ENCODE measurements around the gene POU2F3.

The POU2F3 gene

DNA sequence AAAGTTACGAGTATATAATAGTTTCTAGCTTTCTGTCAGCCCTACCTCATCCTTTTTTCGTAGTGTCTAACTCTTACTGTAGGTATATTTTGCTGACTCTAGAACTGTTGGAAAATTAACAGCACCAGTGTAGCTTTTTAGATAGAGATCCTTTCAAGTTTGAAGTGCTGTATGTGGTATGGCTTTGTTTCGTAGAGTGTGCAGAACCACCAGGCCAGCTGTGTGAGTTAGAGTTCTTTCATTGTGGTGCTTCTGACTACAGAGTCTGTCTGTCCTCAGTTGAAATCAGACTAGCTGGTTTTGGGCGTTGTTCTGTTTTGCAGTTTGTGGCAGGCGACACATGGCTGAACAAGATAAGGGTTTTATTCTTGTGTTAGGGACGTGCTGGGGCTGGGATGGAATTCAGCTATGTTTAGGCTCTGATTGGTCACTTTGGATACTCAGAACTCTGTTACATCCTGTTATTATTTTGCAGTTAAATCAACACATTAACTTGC, 99.5 kb downstream of the POU2F3 start:
- no peak for DNase-seq (ENCODE audit: low spot score)

DNA sequence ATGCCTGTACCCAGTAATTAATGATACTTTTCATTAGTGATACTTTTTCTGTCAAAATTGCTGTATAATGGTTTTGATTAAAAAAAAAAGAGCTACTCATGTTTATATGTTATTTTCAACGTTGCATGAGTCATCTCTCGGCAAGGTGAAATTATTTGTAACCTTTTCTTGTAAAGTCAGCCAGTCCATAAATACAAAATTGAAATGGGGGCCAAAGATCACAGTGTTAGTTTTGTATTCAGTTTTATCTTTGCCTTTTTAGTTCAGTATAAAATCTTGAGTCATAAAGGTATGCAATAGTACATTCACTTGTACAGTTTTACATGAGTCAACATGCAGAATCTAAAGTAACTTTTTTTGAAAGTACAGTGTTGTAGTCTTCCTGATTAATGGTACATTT, 100.6 kb downstream of the POU2F3 start:
- DNase-seq (ENCODE audit: low spot score): no peak

DNA sequence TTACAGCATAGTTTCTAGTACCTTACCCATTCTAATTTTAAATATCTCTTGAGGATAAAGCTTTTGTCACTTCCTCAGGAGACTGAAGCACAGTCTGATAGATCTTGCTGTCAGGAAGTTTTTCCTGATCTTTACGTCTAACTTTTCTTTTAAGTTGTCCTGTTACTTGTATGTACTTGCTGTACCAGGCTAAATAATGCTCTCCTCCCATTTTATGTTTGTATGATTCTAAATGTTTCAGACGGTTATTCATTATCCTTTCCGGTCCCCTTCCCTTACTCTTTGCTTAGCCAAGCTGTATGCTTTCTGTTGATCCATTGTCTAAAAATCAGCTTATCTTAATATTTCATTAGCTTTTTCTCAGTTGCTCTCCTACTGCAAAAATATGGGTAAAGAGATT, 102.3 kb downstream of the POU2F3 start:
- no peak for DNase-seq (ENCODE audit: low spot score)

DNA sequence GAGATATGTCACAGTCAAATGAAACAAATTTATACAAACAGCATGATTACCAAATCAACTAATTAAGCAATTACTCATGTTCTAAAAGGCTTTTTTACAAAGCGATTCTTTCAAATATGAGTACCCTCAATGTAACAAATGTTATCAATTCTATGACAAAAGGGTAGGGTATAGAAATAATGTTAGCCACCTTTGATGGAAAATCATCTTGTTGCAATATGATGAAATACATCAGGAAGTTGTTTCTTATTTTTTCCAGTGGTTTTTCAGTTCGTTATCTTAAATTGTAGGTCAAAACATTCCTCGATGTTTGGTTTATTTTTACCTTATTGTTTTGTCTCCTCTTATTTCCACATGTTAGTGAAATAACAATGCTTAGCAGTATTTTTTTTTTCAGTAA, 102.7 kb downstream of the POU2F3 start:
- DNase-seq (ENCODE audit: low spot score): no peak

DNA sequence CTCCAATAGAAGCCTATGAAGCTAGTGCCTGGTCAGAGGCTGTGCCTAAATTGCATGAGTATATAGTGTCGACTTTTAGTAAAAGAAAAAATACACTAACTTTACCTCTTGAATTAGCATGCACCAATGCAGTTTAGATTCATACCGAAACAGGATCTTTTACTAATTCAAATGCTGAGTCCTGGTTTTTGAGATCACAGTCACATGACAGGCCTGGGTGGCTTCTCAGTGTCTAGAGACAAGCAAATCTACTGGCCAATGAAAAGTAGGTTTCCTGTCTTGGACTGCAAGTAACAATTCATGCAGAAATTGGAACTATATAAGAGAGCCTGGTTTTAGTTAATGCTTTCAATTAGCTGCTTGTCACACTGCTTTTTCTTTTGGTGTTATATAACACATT, 103.5 kb downstream of the POU2F3 start:
- DNase-seq (ENCODE audit: low spot score): no peak

DNA sequence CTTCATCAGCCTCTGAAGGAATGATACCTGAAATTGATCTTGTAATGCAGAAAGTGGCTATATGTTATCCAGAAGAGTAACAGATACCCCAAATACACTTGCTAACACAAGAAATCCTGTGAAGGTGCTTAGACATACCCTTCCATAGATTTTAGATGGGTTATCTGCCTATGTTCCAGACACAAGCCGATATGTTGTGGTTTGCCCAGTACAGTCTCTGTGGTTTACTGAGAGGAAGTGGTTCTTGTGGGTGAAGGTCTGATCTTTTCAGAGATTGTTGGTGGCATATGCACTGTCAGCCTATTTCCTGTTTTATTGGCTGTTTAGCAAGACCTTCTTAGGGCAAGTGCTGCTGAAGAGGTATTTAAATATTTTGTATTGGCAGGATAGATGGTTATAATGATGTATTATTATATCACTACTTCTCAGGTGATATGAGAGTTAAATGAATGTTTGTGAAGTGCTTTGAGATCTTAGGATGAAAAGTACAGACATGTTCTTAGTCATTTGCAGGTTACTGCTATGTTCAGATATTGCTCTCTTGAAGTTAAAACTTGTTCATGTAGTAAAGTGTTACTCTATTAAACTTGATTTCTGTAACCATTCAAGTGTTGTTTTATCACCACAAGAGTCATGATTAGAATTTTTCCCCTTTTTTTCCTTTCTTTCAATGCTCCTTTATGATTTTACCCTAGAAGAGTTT, 104.5 kb downstream of the POU2F3 start:
- no peak for DNase-seq (ENCODE audit: low spot score)

DNA sequence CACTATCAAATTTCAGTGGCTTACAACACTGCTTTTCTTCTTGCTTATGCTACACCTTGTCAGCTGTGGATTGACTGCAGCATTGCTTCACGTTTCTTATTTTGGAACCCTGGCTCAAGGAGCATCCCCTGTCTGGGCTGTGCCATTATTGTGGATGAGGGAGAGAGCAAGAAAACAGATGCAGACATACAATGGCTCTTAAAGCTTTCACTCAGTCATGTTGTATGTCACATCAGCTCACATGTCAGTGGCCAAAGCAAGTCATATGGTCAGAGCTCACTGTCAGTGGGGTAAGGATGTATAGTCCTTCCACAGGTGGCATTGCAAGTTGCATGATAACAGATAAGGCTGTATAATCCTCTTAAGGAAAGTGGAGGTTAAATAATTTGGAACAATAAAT, 106.3 kb downstream of the POU2F3 start:
- no peak for DNase-seq (ENCODE audit: low spot score)

DNA sequence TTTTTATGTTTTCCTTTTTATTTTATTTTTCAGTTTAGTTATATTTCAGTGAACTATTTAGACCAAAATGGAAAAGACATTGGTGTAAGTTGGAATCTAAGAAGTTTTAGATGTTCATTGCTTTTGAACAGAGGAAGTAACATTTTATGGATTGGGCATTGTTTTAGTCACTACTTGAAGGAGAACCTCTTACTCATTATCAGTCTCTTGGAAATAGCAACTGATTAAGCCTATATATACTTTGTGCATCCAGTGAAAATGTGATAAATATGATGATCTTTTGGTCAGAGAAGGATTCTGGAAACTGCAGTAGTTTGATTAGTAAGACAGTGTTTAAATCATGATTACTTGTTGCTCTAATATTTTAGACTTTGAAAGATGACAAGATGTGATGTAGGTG, 110.7 kb downstream of the POU2F3 start:
- DNase-seq (ENCODE audit: low spot score): no peak

DNA sequence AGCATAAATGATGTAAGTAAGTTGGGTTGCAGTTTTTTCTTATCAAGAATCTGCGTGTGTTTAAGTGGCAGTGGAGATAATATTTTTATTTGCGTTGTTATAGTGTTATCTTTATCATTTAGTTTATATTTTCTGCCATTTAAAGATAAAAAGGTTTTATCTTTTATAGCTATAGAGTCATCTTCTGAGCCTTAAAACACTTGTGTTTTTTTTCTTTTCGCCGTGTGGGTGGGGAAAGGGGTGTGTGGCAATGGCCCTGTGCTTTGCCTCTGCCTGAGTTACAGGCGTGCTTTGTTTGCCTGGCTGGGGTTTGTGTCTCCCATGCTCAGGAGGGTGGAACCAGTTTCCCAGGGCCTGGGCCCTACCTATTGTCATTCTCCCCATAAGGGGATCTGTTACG, 112.5 kb downstream of the POU2F3 start:
- no peak for DNase-seq (ENCODE audit: low spot score)

DNA sequence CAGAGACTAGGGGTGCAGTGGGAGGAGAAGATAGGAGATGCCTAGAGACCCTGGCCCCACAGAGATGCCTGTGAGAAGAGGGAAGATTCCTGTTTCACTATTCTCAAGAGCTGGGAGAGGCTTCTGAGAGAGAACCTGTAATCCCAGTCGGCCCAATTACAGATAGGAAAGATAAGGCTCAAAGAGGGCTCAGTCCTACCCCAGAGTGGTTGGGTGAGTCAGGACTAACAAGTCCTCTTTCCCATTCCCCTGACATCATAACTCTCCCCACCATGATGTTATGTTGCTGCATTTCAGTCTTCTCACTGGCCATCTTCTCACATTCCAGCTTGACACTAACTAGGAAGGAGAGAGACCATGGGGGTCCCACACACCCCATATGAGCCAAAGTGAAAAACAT, 114.1 kb downstream of the POU2F3 start:
- DNase-seq (ENCODE audit: low spot score): no peak

GRCh38 chr11:120354779-120355178, 114.8 kb downstream of the POU2F3 start:
- DNase-seq (ENCODE audit: low spot score): no peak

- DNase-seq (ENCODE audit: low spot score): no peak
These were observed 117.7 kb downstream of the POU2F3 start for GRCh38 chr11:120357620-120358019.

- no peak for DNase-seq (ENCODE audit: low spot score)
These were observed 118.8 kb downstream of the POU2F3 start for GRCh38 chr11:120358729-120359128.

DNA sequence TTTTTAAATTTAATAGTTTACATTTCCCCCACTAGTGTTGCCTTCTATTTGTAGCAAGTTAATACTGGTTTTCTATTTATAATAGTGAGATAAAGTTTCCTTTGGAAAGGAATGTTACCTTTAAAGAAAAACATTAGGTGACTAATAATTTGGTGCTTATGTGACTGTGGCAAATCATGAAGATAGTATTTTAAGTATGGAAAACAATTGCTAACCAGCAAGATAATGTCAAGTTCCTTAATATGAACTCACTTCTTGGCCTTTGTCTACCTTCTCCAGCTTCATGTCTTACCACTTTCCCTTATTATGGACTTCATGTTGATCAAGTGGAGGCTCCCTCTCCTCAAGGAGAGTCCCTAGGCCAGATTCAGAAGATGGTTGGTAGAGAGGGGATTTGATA, 123.5 kb downstream of the POU2F3 start:
- DNase-seq (ENCODE audit: low spot score): no peak

- no peak for DNase-seq (ENCODE audit: low spot score)
These were observed 125.6 kb downstream of the POU2F3 start for GRCh38 chr11:120365512-120365911.
